ENCODE measurements around the gene ENTPD6.
"Not testable (repeated sequence)": the region's sequence is repeated elsewhere in the genome, so short reads cannot be mapped to it uniquely, and the experiment has no call there.

The ENTPD6 gene

DNA sequence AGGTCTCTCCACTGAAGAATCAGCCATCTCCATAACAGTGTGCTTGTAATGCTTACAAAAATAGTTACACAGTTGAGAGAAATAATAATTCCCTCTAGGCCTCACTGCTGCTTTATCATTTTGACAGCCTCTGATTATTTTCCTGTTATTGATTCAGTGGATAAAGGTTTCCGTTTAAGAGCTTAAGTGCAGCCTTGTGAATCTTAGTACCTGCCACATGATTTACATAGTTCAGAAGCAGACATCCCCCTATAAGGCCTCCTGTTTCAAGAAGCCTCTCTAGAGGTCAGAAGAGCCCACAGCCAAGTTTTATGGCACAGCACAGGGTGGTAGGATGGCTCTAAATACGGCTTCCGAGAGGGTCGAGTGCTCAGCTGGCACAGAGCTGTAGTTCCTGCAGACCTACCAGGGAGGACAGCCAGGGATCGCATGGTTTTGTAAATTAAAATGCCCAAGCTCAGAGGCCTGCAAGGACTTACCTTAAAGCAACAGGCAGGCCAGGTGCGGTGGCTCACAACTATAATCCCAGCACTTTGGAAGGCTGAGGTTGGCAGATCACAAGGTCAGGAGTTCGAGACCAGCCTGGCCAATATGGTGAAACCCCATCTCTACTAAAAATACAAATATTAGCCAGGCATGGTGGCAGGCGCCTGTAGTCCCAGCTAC lies 34.8 kb downstream of the ENTPD6 start:
- H3K9ac ChIP-seq (ENCODE audit: low read depth, low read length) = no peak overlapping the region
- H3K9me3 ChIP-seq (ENCODE audit: control insufficient read depth, insufficient read depth, low read length) = no peaks in the 10 kb centered on the region
- no peaks in the 10 kb centered on the region for H3K36me3 ChIP-seq (ENCODE audit: insufficient read depth, low read length)
- peaks cover 7% of the 10 kb centered on the region; the same call in 1 of the 2 replicates for H3K4me1 ChIP-seq (ENCODE audit: insufficient read depth, low read length)

DNA sequence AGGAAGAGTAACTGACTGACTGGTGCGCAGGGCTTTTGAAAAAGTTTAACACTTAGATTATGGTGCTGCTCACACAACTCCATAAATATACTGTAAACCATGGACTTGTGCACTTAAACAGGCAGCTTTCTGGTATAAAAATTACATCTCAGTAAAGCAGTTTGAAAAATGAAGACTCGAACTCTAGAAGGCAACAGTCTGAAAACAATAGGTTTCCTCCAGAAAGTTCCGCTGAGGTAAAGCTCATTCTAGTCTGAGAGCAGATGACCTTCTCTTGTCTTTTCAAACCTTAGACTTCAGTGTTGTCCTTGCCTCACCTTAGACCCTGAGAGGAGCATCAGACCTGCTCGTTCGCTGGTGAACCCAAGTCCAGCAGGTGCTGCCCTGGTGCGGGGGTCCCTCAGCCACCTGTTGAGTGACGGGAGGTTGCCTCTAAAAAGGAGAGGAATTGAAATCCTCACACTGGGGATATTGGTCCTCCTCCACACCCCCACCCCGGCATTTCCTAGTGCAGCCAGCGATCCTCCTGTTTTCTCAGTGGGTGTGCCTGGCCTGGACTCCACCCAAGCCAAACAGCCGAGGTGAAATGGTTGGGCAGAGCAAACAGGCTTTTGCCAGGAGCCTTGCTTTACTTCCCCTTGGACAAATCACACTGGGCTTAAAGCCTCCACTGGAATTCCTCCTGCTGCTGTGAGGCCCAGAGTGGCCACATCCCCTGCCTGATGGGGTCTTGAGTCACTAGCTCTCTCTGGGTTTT lies 37.7 kb downstream of the ENTPD6 start:
- Histone ChIP-seq H3K9me3 (ENCODE audit: control insufficient read depth, insufficient read depth, low read length) (no peaks in the 10 kb centered on the region), H3K9ac (ENCODE audit: low read depth, low read length) (no peak overlapping the region), H3K4me1 (ENCODE audit: insufficient read depth, low read length) (peaks cover 8% of the 10 kb centered on the region; the same call in 1 of the 2 replicates), H3K36me3 (ENCODE audit: insufficient read depth, low read length) (no peaks in the 10 kb centered on the region)

DNA sequence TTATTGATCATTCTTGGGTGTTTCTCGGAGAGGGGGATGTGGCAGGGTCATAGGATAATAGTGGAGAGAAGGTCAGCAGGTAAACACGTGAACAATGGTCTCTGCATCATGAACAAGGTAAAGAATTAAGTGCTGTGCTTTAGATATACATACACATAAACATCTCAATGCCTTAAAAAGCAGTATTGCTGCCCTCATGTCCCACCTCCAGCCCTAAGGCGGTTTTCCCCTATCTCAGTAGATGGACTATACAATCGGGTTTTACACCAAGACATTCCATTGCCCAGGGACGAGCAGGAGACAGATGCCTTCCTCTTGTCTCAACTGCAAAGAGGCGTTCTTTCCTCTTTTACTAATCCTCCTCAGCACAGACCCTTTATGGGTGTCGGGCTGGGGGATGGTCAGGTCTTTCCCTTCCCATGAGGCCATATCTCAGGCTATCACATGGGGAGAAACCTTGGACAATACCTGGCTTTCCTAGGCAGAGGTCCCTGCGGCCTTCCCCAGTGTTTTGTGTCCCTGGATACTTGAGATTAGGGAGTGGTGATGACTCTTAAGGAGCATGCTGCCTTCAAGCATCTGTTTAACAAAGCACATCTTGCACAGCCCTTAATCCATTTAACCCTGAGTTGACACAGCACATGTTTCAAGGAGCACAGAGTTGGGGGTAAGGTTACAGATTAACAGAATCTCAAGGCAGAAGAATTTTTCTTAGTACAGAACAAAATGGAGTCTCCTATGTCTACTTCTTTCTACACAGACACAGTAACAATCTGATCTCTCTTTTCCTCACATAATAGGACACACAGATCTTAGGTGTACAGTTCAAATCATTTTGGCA lies 38.7 kb downstream of the ENTPD6 start:
- H3K36me3 ChIP-seq (ENCODE audit: insufficient read depth, low read length); H3K4me1 ChIP-seq (ENCODE audit: insufficient read depth, low read length); H3K9me3 ChIP-seq (ENCODE audit: control insufficient read depth, insufficient read depth, low read length); H3K9ac ChIP-seq (ENCODE audit: low read depth, low read length): not testable (repeated sequence)

DNA sequence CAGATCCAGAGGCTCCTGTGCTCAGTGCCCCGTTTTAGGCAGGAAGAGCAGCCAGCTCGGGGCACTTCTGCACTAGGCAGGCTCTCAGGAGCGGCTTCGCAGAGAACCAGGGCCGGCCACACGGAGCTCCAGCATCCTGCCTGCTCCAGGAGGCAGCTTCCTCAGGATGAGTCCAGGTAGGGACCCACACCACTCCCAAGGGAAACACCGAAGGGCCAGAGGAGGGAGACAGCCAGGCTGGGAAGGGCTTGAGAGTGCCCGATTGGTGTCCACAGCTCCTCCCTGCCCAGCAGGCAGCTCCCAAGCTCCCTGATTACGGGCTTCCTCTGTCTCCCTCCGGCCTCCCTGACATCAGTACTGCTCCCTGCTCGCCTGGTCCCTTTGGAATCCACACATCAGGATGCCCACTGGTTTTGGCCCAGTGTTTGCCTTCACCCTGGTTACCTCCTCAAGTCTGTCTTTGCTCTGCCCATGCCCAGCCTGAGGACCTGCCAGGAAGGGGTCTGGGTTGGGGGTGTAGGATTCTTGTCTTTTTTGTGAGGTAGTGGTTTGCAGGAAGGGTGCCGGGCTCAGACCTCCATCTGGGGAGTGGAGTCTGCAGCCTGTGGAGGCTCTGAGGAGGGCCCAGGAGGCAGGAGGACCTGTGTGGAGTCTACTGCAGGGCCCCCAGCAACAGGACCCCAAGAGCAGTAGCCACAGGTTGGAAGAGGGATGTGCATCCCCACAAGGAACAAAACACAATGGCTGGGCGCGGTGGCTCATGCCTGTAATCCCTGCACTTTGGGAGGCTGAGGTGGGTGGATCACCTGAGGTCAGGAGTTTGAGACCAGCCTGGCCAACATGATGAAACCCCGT lies 41.2 kb downstream of the ENTPD6 start:
- no peak overlapping the region for H3K9ac ChIP-seq (ENCODE audit: low read depth, low read length)
- H3K36me3 ChIP-seq (ENCODE audit: insufficient read depth, low read length) = no peaks in the 10 kb centered on the region
- no peaks in the 10 kb centered on the region for H3K9me3 ChIP-seq (ENCODE audit: control insufficient read depth, insufficient read depth, low read length)
- H3K4me1 ChIP-seq (ENCODE audit: insufficient read depth, low read length) = peaks cover 14% of the 10 kb centered on the region; the same call in 1 of the 2 replicates

DNA sequence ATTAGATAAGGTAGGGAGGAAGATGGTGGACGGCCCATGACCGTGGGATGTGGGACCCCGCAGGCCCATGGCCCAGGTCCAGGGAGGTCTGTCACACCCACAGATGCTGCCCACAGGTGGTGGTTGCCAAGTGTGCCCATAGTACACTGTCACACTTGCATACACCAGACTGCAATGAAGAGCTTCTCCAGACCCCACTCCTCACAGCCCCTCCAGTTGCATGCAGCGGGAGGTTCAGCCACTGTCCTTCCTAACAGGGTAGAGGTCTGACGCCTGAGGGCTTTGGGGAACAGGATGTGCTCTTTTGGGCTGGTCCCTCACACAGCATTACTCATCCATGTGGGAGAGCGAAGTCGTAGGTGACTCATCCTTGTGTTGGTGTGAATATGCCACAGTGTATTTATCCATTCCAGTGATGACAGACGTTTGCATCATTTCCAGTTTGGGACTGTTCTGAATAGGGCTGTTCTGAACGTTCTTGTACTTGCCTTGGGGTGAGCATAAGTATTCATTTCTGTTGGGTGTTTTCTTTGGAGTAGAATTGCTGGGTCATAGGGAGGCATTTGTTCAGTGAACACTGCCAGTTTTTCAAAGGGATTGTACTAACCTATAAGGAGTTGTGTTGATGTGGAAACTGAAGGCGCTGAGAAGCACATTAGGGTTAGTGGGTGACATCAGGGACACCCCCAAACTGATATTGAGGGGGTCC lies 42.3 kb downstream of the ENTPD6 start:
- no peak overlapping the region for H3K9ac ChIP-seq (ENCODE audit: low read depth, low read length)
- no peaks in the 10 kb centered on the region for H3K9me3 ChIP-seq (ENCODE audit: control insufficient read depth, insufficient read depth, low read length)
- peaks cover 17% of the 10 kb centered on the region; the same call in 1 of the 2 replicates for H3K4me1 ChIP-seq (ENCODE audit: insufficient read depth, low read length)
- H3K36me3 ChIP-seq (ENCODE audit: insufficient read depth, low read length) = no peaks in the 10 kb centered on the region

DNA sequence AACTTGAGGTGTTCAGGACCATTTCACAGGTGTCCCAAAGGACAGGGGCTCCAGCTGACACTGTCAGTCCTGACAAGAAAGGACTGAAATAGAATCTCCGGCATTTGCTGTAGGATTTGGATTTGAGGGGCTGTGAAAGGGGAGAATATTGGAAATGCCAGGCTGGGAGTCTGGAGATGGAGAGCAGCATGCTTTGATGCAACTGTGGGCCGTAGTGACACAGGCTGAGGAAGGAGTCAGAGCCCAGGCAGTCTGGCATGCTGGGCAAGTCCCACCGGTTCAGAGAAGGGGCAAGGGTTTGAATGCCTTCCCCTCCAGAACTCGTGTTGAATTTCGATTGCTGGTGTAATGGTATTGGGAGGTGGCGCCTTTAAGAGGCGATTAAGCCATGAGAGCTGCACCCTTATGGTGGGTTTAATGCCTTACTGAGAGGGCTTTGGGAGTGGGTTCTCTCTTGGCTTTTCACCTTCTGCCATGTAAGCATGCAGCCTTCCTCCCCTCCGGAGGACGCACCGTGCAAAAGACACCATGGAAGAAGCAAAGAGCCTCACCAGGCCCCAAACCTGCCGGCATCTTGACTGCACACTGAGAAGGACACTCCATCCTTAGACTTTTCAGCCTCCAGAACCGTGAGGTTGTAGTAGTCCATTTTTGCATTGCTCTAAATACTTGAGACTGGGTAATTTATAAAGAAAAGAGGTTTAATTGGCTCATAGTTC lies 43.0 kb downstream of the ENTPD6 start:
- H3K4me1 ChIP-seq (ENCODE audit: insufficient read depth, low read length) = peaks cover 17% of the 10 kb centered on the region; the same call in 1 of the 2 replicates
- H3K9me3 ChIP-seq (ENCODE audit: control insufficient read depth, insufficient read depth, low read length) = no peaks in the 10 kb centered on the region; the same call in 1 of the 2 replicates
- no peaks in the 10 kb centered on the region for H3K36me3 ChIP-seq (ENCODE audit: insufficient read depth, low read length)
- H3K9ac ChIP-seq (ENCODE audit: low read depth, low read length) = no peak overlapping the region

DNA sequence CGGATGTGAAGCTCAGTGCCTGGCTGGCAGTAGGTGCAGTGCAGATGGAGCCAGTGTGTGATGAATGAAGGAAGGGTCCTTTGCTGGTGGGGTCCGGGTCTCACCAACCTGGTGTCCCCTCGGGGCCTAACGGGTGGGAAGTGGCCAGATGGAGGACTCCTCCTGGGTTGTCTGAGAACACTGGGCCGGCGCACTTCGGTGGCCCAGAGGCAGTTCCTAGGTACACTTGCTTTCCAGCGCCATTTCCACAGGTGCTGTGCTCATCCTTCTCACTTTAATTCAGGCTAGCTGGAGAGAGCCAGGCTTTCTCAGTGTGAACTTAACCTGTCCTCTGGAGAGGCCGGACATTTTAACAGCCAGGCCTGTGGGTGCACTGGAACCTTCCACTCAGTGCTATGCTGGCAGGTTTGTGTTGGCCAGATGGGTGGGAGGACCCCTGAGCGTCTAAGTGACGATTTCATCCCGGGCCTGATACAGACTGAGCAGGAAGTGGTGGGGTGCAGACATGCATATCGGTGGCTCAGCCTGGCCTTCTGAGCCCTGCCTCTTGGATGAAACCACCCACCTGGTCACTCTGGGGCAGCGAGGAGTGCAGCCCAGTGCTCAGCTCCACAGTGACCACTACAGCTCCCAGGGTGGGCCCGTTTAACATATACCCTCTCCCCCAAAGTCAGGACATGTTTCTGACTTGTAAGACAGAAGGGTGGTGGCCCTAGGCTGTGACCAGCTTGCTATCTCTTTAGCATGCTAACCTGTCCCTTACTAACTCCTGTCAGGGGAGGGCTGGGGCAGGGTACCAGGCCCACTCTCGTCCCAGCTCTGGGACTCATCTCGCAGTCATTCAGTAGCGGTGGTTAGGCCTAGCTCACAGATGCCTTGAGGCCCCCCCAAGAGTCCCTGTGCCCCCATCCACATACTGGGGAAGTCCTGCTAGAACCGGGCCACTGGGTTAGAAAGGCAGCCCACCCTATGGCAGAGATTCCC lies 44.2 kb downstream of the ENTPD6 start:
- Histone ChIP-seq H3K36me3 (ENCODE audit: insufficient read depth, low read length) (no peaks in the 10 kb centered on the region), H3K4me1 (ENCODE audit: insufficient read depth, low read length) (peaks cover 17% of the 10 kb centered on the region; the same call in 1 of the 2 replicates), H3K9ac (ENCODE audit: low read depth, low read length) (no peak overlapping the region), H3K9me3 (ENCODE audit: control insufficient read depth, insufficient read depth, low read length) (peaks cover 4% of the 10 kb centered on the region; the same call in 1 of the 2 replicates)

DNA sequence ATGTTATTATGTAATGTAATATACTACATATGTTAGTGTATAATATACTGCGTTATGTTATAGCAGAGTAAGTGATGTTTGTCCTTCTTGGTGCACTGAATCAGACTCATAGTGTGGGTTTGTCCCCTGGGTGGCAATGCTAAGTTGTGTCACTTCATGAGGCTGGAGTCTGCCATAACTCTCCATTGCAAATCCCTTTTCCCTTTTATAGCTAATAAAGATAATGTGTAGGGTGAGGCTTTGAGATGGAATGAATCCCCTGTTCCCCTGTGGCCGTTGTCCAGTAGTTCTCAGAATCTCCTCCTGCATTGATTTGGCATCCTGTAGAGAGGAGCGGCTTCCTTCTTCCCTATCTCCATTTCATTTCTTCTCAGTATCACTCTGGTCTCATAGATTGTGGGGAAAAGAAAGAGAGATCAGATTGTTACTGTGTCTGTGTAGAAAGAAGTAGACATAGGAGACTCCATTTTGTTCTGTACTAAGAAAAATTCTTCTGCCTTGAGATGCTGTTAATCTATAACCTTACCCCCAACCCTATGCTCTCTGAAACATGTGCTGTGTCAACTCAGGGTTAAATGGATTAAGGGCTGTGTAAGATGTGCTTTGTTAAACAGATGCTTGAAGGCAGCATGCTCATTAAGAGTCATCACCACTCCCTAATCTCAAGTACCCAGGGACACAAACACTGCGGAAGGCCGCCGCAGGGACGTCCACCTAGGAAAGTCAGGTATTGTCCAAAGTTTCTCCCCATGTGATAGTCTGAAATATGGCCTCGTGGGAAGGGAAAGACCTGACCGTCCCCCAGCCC lies 45.5 kb downstream of the ENTPD6 start:
- not testable (repeated sequence) for H3K36me3 ChIP-seq (ENCODE audit: insufficient read depth, low read length); H3K9me3 ChIP-seq (ENCODE audit: control insufficient read depth, insufficient read depth, low read length); H3K9ac ChIP-seq (ENCODE audit: low read depth, low read length)
- peaks cover 20% of the 10 kb centered on the region; the same call in 1 of the 2 replicates for H3K4me1 ChIP-seq (ENCODE audit: insufficient read depth, low read length)

DNA sequence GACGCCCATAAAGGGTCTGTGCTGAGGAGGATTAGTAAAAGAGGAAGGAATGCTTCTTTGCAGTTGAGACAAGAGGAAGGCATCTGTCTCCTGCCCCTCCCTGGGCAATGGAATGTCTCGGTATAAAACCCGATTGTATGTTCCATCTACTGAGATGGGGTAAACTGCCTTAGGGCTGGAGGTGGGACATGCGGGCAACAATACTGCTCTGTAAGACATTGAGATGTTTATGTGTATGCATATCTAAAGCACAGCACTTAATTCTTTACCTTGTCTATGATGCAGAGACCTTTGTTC lies 46.1 kb downstream of the ENTPD6 start:
- H3K36me3 ChIP-seq (ENCODE audit: insufficient read depth, low read length); H3K9me3 ChIP-seq (ENCODE audit: control insufficient read depth, insufficient read depth, low read length); H3K9ac ChIP-seq (ENCODE audit: low read depth, low read length): not testable (repeated sequence)
- peaks cover 20% of the 10 kb centered on the region; the same call in 1 of the 2 replicates for H3K4me1 ChIP-seq (ENCODE audit: insufficient read depth, low read length)

DNA sequence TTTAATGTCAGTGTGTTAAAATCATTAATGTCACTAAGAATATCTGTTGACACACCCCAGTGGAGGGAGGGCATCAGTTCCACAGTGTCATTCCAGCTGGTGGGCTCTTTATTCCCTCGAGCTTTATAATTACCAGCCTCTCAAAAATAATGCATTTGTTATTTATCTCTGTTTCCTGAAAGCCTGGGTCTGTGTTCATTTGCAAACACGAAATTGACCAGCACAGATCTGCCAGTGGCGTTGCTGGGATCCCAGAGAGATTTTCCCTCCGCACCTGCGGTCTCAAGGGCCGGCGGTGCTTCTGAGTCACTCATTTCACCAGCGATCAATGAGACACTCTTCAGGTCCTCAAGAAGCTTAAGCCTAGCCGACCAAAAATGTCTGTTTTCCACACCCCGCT lies 46.7 kb downstream of the ENTPD6 start:
- H3K36me3 ChIP-seq (ENCODE audit: insufficient read depth, low read length) = no peaks in the 10 kb centered on the region
- no peak overlapping the region for H3K9ac ChIP-seq (ENCODE audit: low read depth, low read length)
- H3K9me3 ChIP-seq (ENCODE audit: control insufficient read depth, insufficient read depth, low read length) = peaks cover 4% of the 10 kb centered on the region; the same call in 1 of the 2 replicates
- peaks cover 20% of the 10 kb centered on the region; the same call in 1 of the 2 replicates for H3K4me1 ChIP-seq (ENCODE audit: insufficient read depth, low read length)

DNA sequence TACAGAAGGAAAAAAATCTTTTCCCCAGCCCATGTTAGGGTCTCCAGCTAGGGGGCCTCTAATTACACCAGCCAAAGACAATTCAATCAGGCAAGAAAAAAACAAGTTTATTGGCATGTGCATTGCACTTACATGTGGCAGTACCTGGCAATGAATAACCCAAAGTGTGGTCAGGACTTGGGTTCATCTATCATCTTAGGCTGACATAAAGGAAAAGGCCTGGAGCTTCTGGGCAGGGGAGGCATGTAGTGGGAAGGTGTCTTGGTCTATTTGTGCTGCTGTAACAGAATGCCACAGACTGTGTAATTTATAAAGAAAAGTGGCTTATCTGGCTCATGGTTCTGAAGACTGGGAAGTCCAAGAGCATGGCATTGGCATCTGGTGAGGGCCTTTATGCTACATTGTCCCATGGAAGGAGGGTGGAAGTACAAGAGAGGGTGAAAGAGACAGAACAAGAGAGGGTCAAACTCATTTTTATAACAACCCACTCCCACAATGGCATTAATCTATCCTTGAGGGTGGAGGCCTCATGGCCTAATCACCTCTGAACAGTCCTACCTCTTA lies 48.0 kb downstream of the ENTPD6 start:
- H3K9ac ChIP-seq (ENCODE audit: low read depth, low read length) = no peak overlapping the region
- peaks cover 4% of the 10 kb centered on the region; the same call in 1 of the 2 replicates for H3K9me3 ChIP-seq (ENCODE audit: control insufficient read depth, insufficient read depth, low read length)
- H3K4me1 ChIP-seq (ENCODE audit: insufficient read depth, low read length) = peaks cover 10% of the 10 kb centered on the region; the same call in 1 of the 2 replicates
- H3K36me3 ChIP-seq (ENCODE audit: insufficient read depth, low read length) = no peaks in the 10 kb centered on the region
